Stimulated activated CD8-positive, alpha-beta memory T cell treated with anti-CD3 and anti-CD28 coated beads, Interleukin-4, amount 100 ng/mL, for 4 hours (primary cell): Measurements from ENCODE around the gene SNHG17.
"Not testable (repeated sequence)": the region's sequence is repeated elsewhere in the genome, so short reads cannot be mapped to it uniquely, and the experiment has no call there.

ENCODE experiments used
- DNase-seq, 2 donors: peaks; one replicate each; pipeline ENCODE4 v3.0.0-alpha.2; 2020; ENCODE audit warnings: low read depth in 2 of 2, low spot score in 1 of 2

SNHG17 gene

GRCh38 chr20:38421915-38422314, 13.2 kb downstream of the SNHG17 start:
- no peak for DNase-seq

- DNase-seq, result no peak
These were observed 14.6 kb downstream of the SNHG17 start for GRCh38 chr20:38420388-38421085.

- no peak for DNase-seq
These were observed 16.5 kb downstream of the SNHG17 start for GRCh38 chr20:38418509-38419204.

- no peak for DNase-seq
These were observed 20.2 kb downstream of the SNHG17 start for GRCh38 chr20:38414769-38415450.

- no peak for DNase-seq
These were observed 22.1 kb downstream of the SNHG17 start for GRCh38 chr20:38412877-38413577.

- not testable (repeated sequence) for DNase-seq
These were observed 27.3 kb downstream of the SNHG17 start for GRCh38 chr20:38407822-38408221.

GRCh38 chr20:38407321-38407720, 27.8 kb downstream of the SNHG17 start:
- DNase-seq, result no peak

GRCh38 chr20:38406476-38406875, 28.7 kb downstream of the SNHG17 start:
- DNase-seq, result no peak

- DNase-seq, result no peak
These were observed 30.0 kb downstream of the SNHG17 start for GRCh38 chr20:38405132-38405531.

GRCh38 chr20:38404016-38404415, 31.1 kb downstream of the SNHG17 start:
- DNase-seq, result no peak

- DNase-seq, result no peak
These were observed 32.3 kb downstream of the SNHG17 start for GRCh38 chr20:38402816-38403215.

- no peak for DNase-seq
These were observed 33.0 kb downstream of the SNHG17 start for GRCh38 chr20:38402089-38402488.

- DNase-seq, result not testable (repeated sequence)
These were observed 39.3 kb downstream of the SNHG17 start for GRCh38 chr20:38395751-38396395.

- no peak for DNase-seq
These were observed 40.0 kb downstream of the SNHG17 start for GRCh38 chr20:38395165-38395564.

- DNase-seq, result no peak
These were observed 41.9 kb downstream of the SNHG17 start for GRCh38 chr20:38393259-38393658.

GRCh38 chr20:38392356-38392755, 42.8 kb downstream of the SNHG17 start:
- DNase-seq, result no peak

GRCh38 chr20:38387953-38388352, 47.2 kb downstream of the SNHG17 start:
- DNase-seq, result no peak

- no peak for DNase-seq
These were observed 48.3 kb downstream of the SNHG17 start for GRCh38 chr20:38386851-38387250.

GRCh38 chr20:38386004-38386403, 49.1 kb downstream of the SNHG17 start:
- DNase-seq, result no peak

- DNase-seq, result no peak
These were observed 52.0 kb downstream of the SNHG17 start for GRCh38 chr20:38383147-38383546.

GRCh38 chr20:38377838-38378237, 57.3 kb downstream of the SNHG17 start:
- not testable (repeated sequence) for DNase-seq
